NCI-H526 (cell line): ENCODE results near the gene HSD11B1L.
"Not testable (repeated sequence)": the region's sequence is repeated elsewhere in the genome, so short reads cannot be mapped to it uniquely, and the experiment has no call there.

Experiments used
- DNase-seq, 2 experiments: peaks; one replicate each; lab custom pipeline; 2025; lab: John Stamatoyannopoulos, UW

Gene HSD11B1L

GRCh38 chr19:5686647-5687359 lies 6.0 kb downstream of the HSD11B1L start:
- peak; percentile 75 to 94 for DNase-seq

- no peak for DNase-seq
These were observed 6.8 kb downstream of the HSD11B1L start for GRCh38 chr19:5687360-5688198.

GRCh38 chr19:5688262-5688881 lies 7.5 kb downstream of the HSD11B1L start:
- not testable (repeated sequence) for DNase-seq

GRCh38 chr19:5690125-5690954 lies 9.5 kb downstream of the HSD11B1L start, which contains the start of gene RPL36:
Gene RPL36, plus strand, starts transcription at chr19:5690295. Its CDS starts 213 bp downstream, at chr19:5690508.
- DNase-seq: peak; percentile 71 to 94

GRCh38 chr19:5690955-5691821 lies 10.4 kb downstream of the HSD11B1L start:
- DNase-seq: peak in 1 of 2 experiments; percentile 36

GRCh38 chr19:5691822-5692722 lies 11.2 kb downstream of the HSD11B1L start:
- no peak for DNase-seq

GRCh38 chr19:5692723-5693194 lies 11.9 kb downstream of the HSD11B1L start:
- DNase-seq: no peak

GRCh38 chr19:5693195-5694166 lies 12.7 kb downstream of the HSD11B1L start:
- no peak for DNase-seq

- no peak for DNase-seq
These were observed 13.5 kb downstream of the HSD11B1L start for GRCh38 chr19:5694167-5694955.

- DNase-seq: no peak
These were observed 14.3 kb downstream of the HSD11B1L start for GRCh38 chr19:5694956-5695648.

- no peak for DNase-seq
These were observed 14.9 kb downstream of the HSD11B1L start for GRCh38 chr19:5695649-5696195.

- DNase-seq: no peak
These were observed 15.6 kb downstream of the HSD11B1L start for GRCh38 chr19:5696196-5697021.

GRCh38 chr19:5697022-5697889 lies 16.4 kb downstream of the HSD11B1L start:
- no peak for DNase-seq

- DNase-seq: no peak
These were observed 17.2 kb downstream of the HSD11B1L start for GRCh38 chr19:5697890-5698634.
